ENCODE results near the gene LYST.

The LYST gene

GRCh38 chr1:235741294-235741693 lies 125.4 kb downstream of the LYST start:
- Histone ChIP-seq H3K4me2 (ENCODE audit: low read depth, low read length) (no peak overlapping the region), H3K9me2 (replicated peaks; ENCODE audit: insufficient read depth, low read length) (no peaks in the 10 kb centered on the region), H3K4me3 (ENCODE audit: low read length) (no peak overlapping the region), H3K27me3 (replicated peaks; ENCODE audit: insufficient read depth, low read length) (no peaks in the 10 kb centered on the region), H3K27ac (ENCODE audit: low read length) (no peak overlapping the region), H2AFZ (ENCODE audit: low read length) (no peak overlapping the region), H3K9ac (ENCODE audit: low read length) (no peak overlapping the region), H3K79me2 (ENCODE audit: low read length) (no peaks in the 10 kb centered on the region), H3K9me3 (replicated peaks; ENCODE audit: insufficient read depth, low read length) (no peaks in the 10 kb centered on the region), H3K4me1 (ENCODE audit: low read length) (no peaks in the 10 kb centered on the region), H4K20me1 (ENCODE audit: insufficient read depth, low read length) (no peaks in the 10 kb centered on the region), H3K36me3 (replicated peaks; ENCODE audit: insufficient read depth, low read length) (no peaks in the 10 kb centered on the region), H3F3A (ENCODE audit: insufficient read depth, low read length) (no peaks in the 10 kb centered on the region)
- TF ChIP-seq EZH2phosphoT487 (IDR thresholded peaks at IDR 0.05; ENCODE audit: low read length) (no peak), EZH2 (optimal IDR thresholded peaks at IDR 0.05; ENCODE audit: low read depth, low read length) (no peak)
- TF ChIP-seq, protein P1, sequence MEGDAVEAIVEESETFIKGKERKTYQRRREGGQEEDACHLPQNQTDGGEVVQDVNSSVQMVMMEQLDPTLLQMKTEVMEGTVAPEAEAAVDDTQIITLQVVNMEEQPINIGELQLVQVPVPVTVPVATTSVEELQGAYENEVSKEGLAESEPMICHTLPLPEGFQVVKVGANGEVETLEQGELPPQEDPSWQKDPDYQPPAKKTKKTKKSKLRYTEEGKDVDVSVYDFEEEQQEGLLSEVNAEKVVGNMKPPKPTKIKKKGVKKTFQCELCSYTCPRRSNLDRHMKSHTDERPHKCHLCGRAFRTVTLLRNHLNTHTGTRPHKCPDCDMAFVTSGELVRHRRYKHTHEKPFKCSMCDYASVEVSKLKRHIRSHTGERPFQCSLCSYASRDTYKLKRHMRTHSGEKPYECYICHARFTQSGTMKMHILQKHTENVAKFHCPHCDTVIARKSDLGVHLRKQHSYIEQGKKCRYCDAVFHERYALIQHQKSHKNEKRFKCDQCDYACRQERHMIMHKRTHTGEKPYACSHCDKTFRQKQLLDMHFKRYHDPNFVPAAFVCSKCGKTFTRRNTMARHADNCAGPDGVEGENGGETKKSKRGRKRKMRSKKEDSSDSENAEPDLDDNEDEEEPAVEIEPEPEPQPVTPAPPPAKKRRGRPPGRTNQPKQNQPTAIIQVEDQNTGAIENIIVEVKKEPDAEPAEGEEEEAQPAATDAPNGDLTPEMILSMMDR (IDR thresholded peaks at IDR 0.05; ENCODE audit: low read length), result no peak
- DNase-seq, result no peak

GRCh38 chr1:235739631-235740030 lies 127.1 kb downstream of the LYST start:
- DNase-seq, result no peak
- H3K27me3 ChIP-seq (replicated peaks; ENCODE audit: insufficient read depth, low read length), result no peaks in the 10 kb centered on the region
- no peak overlapping the region for H3K4me3 ChIP-seq (ENCODE audit: low read length)
- no peak overlapping the region for H3K9ac ChIP-seq (ENCODE audit: low read length)
- H3K27ac ChIP-seq (ENCODE audit: low read length), result no peak overlapping the region
- no peaks in the 10 kb centered on the region for H3K4me1 ChIP-seq (ENCODE audit: low read length)
- no peak overlapping the region for H3K4me2 ChIP-seq (ENCODE audit: low read depth, low read length)
- H4K20me1 ChIP-seq (ENCODE audit: insufficient read depth, low read length), result no peaks in the 10 kb centered on the region
- no peaks in the 10 kb centered on the region for H3K79me2 ChIP-seq (ENCODE audit: low read length)
- no peaks in the 10 kb centered on the region for H3K9me2 ChIP-seq (replicated peaks; ENCODE audit: insufficient read depth, low read length)
- TF ChIP-seq EZH2 (optimal IDR thresholded peaks at IDR 0.05; ENCODE audit: low read depth, low read length) (no peak), EZH2phosphoT487 (IDR thresholded peaks at IDR 0.05; ENCODE audit: low read length) (no peak)
- TF ChIP-seq, protein P1 (IDR thresholded peaks at IDR 0.05; ENCODE audit: low read length), result no peak
- no peaks in the 10 kb centered on the region for H3K9me3 ChIP-seq (replicated peaks; ENCODE audit: insufficient read depth, low read length)
- H3F3A ChIP-seq (ENCODE audit: insufficient read depth, low read length), result no peaks in the 10 kb centered on the region
- H2AFZ ChIP-seq (ENCODE audit: low read length), result no peak overlapping the region
- no peaks in the 10 kb centered on the region for H3K36me3 ChIP-seq (replicated peaks; ENCODE audit: insufficient read depth, low read length)

DNA sequence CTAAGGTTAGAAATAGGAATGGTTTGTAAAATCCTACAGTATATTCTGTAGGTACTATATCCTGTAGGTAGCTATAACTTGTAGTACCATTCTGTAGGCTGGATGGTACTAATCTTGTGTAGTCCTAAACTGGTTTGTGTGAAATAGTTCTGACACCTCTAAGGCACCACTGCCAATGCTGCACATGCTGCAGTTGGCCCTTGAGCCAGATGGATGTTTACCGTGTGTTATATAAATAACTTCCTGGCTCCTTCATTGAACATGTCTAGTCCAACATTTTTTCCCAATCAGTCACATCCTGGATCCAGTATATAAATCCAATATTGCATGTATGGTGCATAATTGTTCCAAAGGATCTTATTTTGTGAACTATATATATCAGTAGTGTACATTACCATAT lies 127.6 kb downstream of the LYST start:
- Histone ChIP-seq H3K9me2 (replicated peaks; ENCODE audit: insufficient read depth, low read length) (no peaks in the 10 kb centered on the region), H3K4me2 (ENCODE audit: low read depth, low read length) (no peak overlapping the region), H3K27me3 (replicated peaks; ENCODE audit: insufficient read depth, low read length) (no peaks in the 10 kb centered on the region), H3F3A (ENCODE audit: insufficient read depth, low read length) (no peaks in the 10 kb centered on the region), H3K27ac (ENCODE audit: low read length) (no peak overlapping the region), H2AFZ (ENCODE audit: low read length) (no peak overlapping the region), H4K20me1 (ENCODE audit: insufficient read depth, low read length) (no peaks in the 10 kb centered on the region), H3K36me3 (replicated peaks; ENCODE audit: insufficient read depth, low read length) (no peaks in the 10 kb centered on the region), H3K9ac (ENCODE audit: low read length) (no peak overlapping the region), H3K79me2 (ENCODE audit: low read length) (no peaks in the 10 kb centered on the region), H3K4me3 (ENCODE audit: low read length) (no peak overlapping the region), H3K4me1 (ENCODE audit: low read length) (no peaks in the 10 kb centered on the region), H3K9me3 (replicated peaks; ENCODE audit: insufficient read depth, low read length) (no peaks in the 10 kb centered on the region)
- no peak for DNase-seq
- TF ChIP-seq, protein P1 (IDR thresholded peaks at IDR 0.05; ENCODE audit: low read length), result no peak
- TF ChIP-seq EZH2phosphoT487 (IDR thresholded peaks at IDR 0.05; ENCODE audit: low read length) (no peak), EZH2 (optimal IDR thresholded peaks at IDR 0.05; ENCODE audit: low read depth, low read length) (no peak)

Measured in MM.1S (cell line).